GM18858 (cell line): ENCODE data around the gene PSTPIP2.
"Not testable (repeated sequence)": the region's sequence is repeated elsewhere in the genome, so short reads cannot be mapped to it uniquely, and the experiment has no call there.

Experiments used
- ATAC-seq: cut with Tn5 transposase; IDR thresholded peaks from one replicate; pipeline ENCODE4 v1.9.1; 2021; ENCODE audit not compliant: unreplicated experiment

The PSTPIP2 gene

GRCh38 chr18:46037512-46038305 is 34.4 kb downstream of the PSTPIP2 start:
- ATAC-seq: no peak

GRCh38 chr18:46035696-46036680 is 36.1 kb downstream of the PSTPIP2 start:
- ATAC-seq: no peak

- ATAC-seq: no peak
Observed at GRCh38 chr18:46034230-46034629, 37.8 kb downstream of the PSTPIP2 start.

GRCh38 chr18:46031741-46032140 is 40.3 kb downstream of the PSTPIP2 start:
- no peak for ATAC-seq

- ATAC-seq: no peak
Observed at GRCh38 chr18:46028536-46028891, 43.5 kb downstream of the PSTPIP2 start.

- ATAC-seq: no peak
Observed at GRCh38 chr18:46019936-46020335, 52.1 kb downstream of the PSTPIP2 start.

- ATAC-seq: peak; percentile 69
Observed at GRCh38 chr18:46013484-46014189, 58.4 kb downstream of the PSTPIP2 start.

GRCh38 chr18:46010676-46011075 is 61.4 kb downstream of the PSTPIP2 start:
- ATAC-seq: no peak

- no peak for ATAC-seq
Observed at GRCh38 chr18:46010050-46010449, 62.0 kb downstream of the PSTPIP2 start.

- no peak for ATAC-seq
Observed at GRCh38 chr18:46009125-46009840, 62.8 kb downstream of the PSTPIP2 start.

- ATAC-seq: no peak
Observed at GRCh38 chr18:46008531-46008930, 63.5 kb downstream of the PSTPIP2 start.

- ATAC-seq: no peak
Observed at GRCh38 chr18:46007165-46007564, 64.9 kb downstream of the PSTPIP2 start.

GRCh38 chr18:46002934-46003333 is 69.1 kb downstream of the PSTPIP2 start:
- ATAC-seq: no peak

- no peak for ATAC-seq
Observed at GRCh38 chr18:46001892-46002291, 70.2 kb downstream of the PSTPIP2 start.

GRCh38 chr18:46001074-46001473 is 71.0 kb downstream of the PSTPIP2 start:
- no peak for ATAC-seq

- no peak for ATAC-seq
Observed at GRCh38 chr18:45999536-45999935, 72.5 kb downstream of the PSTPIP2 start.

GRCh38 chr18:45998244-45998643 is 73.8 kb downstream of the PSTPIP2 start:
- no peak for ATAC-seq

GRCh38 chr18:45997700-45998151 is 74.3 kb downstream of the PSTPIP2 start:
- ATAC-seq: no peak

- no peak for ATAC-seq
Observed at GRCh38 chr18:45995461-45995860, 76.6 kb downstream of the PSTPIP2 start.

GRCh38 chr18:45993438-45993837 is 78.6 kb downstream of the PSTPIP2 start:
- ATAC-seq: no peak

GRCh38 chr18:45992527-45992926 is 79.5 kb downstream of the PSTPIP2 start:
- ATAC-seq: not testable (repeated sequence)
